ENCODE data around the gene PTPRD.
"Not testable (repeated sequence)": the region's sequence is repeated elsewhere in the genome, so short reads cannot be mapped to it uniquely, and the experiment has no call there.

Gene PTPRD

DNA sequence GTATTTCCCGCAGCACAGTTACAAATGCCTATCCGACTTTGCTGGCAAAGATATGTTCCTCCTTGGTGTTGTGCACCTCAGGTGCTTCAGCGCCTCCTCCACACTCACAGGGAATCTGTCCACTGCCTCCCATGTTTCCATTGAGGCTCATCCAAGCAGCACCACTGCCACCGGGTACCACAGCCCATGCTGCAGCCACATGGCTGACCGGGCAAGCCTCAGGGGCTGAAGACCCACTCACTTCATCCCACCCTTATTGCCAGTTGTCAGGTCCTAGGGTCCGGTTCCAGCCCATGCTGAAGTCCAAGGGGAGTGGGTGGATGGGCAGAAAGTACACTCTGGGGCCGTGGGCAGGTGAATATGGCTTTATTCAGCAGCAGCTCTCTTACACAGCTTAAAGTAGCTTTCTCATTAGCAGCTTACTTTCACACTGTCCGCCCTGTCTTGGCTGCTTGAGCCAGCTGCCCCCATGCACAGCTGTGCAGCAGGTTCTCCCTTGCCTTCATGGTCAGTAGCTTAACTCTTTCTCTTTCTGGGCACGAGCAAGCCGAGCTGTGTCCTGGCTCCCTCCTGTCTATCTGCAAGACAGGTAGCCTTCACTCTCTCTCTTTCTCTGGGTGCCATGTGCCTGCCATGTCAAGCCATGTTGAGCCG is 1052.3 kb downstream of the PTPRD start:
- DNase-seq, result no peak

DNA sequence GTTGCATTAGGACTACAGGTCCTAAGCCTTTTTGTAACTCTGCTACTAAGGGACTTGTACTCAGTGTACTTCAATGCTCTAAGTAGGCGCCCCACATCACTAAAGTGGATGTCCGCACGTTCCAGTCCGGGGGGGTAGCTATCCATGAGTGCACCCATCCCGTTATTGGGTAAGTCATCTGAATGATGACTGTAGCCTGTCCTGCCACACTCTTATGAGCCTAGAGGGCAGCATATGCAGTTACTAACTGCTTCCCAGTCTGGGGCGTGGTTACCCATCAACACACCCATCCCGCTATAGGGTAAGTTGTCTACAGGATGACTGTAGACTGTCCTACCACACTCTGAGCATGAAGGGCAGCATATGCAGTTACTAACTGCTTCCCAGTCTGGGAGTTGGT is 1053.9 kb downstream of the PTPRD start:
- no peak for DNase-seq

DNA sequence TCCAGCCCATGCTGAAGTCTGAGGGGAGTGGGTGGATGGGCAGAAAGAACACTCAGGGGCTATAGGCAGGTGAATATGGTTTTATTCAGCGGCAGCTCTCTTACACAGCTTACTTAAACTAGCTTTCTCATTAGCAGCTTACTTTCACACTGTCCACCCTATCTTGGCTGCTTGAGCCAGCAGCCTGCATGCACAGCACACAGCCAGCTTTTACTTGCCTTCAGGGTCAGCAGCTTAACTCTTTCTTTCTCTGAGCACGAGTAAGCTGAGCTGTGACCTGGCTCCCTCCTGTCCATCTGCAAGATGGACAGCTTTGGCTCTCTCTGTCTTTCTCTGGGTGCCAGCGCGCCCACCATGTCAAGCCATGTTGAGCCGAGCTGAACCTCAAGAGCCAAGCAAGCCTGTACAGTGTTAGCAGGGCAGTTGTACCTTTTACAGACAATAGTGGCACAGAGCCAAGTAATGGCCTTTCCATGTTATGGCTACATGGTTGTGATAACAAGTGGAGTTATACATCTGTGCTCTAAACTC is 1054.9 kb downstream of the PTPRD start:
- no peak for DNase-seq

DNA sequence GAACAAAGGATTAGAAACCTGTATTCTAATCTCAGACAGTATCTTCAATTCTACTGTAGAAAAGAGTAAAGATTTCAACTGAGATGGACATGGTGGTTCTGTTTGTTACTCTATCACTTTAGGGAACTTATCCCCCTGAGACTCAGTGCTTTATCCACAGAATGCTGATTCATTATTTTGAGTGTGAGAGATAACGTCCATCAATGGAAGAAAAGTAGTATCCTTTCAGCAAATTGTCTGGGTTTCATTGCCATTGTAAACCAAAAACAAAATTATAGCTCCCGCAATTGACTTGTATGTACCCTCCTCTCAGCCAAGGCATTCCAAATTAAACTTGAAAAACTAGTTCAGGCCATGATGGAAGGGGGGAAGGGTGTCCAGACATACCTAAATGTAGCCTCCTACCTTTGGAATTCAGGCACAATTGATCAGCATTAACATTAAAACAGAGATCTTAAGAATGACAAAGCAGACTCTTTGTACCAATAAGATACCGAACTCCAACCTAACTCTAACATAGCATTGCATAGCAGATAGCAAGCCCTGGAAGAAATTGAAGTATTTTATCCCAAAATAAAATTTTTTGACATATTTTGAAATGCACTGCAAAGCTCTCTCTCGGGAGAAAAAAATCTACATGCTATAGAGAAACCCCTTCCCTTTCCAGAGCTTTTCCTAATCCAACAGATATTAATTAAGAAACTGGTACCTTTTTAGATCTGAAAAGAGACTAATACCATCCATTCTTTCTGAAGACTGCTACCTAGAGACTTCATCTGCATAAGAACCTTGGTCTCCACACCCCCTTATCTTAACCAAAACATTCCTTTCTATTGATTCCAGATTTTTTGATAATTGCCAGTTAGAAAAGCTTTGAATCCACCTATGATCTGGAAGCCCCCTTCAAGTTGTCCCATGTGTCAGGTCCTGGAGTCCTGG is 1055.7 kb downstream of the PTPRD start:
- no peak for DNase-seq

DNA sequence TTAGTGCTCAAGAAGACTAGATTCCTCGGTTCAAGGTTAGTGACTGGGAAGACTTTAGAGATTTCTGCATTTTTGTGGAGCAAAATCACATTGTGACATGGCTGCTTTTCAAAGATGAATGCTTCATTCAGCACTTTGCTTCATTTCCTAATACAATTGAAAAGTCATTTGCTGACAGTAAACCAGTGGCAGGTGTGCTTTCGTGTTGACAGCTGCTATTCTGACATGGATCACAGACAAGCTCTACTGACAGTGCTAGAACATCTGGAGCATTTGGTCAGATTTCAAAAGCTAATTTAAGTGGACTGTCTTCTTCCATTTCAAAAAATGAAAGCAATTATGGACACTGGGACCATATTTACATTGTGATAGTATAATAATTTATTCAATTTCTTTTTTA is 1060.1 kb downstream of the PTPRD start:
- no peak for DNase-seq

DNA sequence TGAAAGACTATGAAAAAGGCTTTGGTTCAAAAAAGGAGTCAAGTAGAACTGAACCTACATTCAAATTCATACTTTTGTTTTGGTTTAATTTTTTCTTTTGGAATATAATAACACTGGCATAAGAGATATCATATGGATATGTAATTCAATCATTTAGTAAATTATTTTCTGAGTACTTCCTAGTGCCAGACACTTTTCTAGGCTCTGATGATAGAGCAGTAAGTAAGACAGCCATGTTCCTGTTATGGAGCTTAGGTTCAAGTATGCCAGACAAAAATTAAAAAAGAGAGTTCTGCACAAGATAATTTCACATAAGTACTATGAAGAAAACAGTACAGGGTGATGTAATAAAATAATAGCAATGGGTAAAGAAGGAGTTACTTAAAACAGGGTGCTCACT is 1074.0 kb downstream of the PTPRD start:
- no peak for DNase-seq

DNA sequence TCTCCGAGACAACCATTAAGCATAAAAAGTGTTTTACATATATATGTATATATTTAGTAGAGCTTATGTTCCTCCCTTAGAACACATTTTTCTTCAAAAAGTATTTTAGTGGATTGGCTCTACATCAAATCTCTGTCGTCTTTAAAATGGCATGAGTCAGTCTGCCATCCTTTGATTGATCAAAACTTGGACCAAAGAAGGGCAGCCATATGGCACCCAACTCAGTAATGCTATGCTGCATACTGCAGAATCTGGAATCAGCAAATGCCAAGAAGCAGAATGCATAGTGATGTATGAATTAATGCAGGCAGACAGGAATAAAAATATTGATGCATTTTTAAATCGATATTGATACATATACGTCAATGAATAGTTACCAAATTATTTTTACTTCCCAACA is 1074.4 kb downstream of the PTPRD start:
- no peak for DNase-seq

DNA sequence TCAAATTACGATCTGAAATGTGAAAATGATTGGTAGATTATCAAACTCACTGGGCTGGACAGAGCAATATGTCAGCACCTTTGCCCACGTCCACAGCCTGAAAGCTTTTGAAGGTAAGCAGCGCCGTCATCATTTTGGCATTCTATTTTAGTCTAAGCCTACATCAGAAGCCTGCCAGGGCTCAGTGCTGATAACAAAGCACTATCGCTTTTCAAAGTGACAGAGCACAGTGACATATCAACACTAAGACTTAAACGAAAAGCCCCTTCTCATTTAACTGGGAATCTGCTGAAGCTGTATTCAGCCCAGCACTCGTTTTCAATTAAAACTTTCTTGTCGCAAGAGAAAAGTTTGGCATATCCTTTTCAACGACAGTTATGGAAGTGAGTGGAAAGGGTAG is 1076.3 kb downstream of the PTPRD start:
- no peak for DNase-seq

DNA sequence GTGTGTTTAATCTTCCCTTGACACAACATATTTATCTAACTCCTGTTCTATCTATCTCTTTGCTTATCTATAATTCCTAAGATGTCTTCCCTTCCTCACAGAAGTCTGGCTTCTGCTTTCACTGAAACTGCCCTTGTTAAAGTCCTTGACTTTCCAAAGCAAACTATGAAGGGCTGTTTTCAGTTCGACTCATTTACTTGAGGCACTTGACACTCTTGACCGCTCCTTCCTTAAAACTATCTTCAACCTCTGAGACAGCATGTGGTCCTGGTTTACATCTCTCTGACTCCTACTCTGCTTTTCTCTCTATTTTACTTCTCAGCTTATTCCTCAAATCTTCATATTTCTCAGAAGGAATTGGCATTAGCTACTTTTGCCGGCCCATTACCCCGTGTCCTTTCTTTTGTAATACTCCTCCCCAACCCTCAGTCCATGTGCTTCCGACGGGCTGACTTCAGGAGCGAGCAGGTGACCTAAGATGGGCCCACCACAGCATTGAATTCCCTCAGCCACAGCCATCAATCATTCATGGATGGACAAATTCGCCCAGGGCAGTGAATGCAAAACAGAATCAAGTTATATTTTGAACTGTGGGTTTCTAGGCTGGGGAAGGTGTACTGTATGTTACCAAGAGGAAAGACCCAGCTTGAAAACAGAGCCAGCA is 1089.2 kb downstream of the PTPRD start:
- no peak for DNase-seq

DNA sequence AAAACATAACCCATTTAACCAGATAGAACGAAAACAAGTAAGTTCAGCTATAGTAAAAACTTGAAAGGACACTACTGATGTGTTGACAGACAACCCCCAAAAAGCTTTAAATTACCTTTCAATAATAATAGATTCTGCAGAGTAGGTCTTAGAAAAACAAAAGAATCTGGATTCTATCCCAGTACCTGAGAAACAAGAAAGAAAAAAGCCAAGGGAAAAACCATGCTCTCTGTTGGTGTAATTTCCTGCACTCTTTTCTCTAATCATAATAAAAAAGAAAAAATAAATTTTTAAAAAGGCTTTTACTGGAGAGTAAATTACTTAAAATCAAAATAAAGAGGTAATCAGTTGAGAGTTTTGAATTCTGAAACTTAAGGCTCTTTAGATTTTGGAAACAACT is 1090.4 kb downstream of the PTPRD start:
- DNase-seq, result no peak

DNA sequence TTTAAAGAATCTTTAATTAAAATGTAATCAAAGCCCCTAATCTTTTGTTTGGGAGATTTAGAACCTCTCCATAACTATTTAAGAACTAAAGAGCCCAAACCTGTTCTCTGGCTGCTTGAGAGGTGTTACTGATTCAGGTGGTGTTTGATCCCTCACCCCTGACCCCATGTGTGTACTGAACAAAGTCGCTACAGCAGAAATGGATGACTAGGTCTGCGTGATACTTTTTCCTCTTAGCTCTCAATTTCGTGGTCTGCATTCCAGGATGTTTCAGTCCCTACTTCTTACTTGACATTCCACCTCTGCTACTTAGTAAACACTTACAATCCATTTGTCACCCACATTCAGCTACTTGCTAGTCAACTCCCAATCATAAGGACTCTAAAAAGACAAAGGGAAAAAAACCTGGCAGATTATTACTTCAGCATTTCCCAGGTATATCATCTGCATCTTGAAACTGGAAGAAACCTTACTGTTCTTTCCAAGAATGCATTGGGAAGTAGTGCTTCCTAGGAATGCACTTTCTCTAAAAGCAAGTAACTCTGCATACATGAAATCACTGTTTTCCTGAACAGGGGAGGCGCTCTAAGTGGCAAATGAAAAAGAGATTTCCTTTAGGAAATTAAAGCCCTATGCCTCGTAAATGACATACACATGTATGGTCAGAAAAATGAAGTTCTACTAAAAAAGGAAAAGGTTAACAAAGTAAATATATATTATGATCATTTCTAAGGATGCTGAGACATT is 1091.6 kb downstream of the PTPRD start:
- no peak for DNase-seq

DNA sequence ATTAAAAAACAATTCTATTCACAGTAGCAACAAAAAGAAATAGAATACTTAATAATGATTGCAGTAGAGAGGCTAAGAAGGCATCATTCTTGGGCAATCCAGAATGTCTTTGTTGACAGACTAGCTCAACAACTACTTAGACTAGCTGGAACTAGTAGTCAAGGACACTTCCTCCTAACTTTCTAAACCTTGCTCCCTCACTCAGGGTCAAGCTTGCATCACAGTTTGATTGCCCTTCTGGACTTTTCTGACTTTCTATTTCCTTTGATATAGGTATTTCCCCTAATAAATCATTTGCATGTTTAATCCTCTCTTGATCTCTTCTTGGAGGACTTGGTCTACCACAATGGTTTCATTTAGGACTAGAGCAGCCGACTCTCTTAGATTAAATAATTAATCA is 1107.9 kb downstream of the PTPRD start:
- no peak for DNase-seq

DNA sequence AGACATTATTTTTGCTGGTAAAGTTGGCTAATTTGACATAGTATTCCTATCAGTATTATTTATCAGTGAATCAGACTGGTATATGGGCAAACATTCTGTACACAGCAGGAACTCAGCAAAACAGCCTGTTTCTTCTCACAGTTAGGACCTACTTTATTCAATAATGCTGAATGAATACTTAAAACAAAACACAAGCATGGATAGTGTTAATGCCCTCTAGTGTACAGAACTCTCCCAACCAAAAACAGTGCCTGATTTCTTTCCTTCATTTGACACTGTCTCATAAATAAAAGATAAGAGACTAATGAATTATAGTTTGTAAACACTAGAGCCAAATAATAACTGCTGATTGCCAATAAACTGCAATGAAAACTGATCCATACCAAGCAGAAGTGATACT is 1113.3 kb downstream of the PTPRD start:
- no peak for DNase-seq

DNA sequence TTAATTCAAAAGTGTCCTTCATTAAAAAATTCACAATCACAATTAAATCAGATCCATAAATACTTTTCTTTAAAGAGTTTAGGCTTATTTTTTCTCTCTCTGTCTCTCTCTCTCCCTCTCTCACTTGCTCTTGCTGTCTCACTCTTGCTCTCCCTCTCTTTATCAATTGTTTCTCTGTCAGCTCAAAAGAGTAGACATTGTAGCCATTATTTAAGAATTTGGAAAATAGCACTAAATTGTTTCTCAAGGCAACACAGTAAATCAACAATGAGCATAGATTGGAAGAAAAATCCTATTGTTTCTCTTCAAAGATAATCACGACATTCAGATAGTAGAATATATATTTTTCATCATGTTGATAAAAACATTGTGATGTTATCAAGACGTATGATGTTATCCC is 1114.0 kb downstream of the PTPRD start:
- no peak for DNase-seq

DNA sequence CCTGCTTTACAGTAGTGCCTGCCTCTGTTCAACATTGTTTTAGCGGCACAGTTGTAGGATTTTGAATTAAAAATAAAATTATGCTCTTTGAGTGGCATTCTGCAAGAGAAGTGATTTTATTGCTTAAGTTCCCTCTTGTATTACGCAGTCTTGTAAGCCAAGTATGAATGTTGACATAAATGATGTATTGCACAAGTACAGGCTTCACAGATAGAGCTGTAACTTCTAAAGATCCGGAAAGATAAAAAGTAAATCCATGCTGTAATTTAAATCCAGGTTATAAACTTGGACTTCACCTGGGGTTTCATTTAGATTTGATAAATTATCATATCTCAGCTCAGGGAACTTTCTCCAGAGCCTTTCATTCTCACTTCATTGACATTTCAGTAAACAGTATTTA is 1114.7 kb downstream of the PTPRD start:
- DNase-seq, result no peak

DNA sequence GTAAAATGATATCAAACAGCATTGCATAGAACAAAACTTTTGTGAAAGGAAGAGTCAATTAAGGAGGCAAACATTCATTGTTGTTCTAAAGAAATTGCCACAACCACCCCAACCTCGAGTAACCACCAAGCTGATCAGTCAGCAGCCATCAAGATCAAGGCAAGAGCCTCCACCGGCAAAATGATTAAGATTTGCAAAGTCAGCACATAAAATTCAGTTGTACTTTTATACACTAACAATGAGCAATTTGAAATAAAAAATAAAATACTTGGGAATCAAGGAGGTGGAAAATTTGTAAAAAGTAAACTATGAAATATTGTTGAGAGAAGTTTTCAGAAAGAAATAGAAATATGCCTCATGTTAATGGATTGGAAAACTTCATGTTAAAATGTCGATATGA is 1118.5 kb downstream of the PTPRD start:
- no peak for DNase-seq

DNA sequence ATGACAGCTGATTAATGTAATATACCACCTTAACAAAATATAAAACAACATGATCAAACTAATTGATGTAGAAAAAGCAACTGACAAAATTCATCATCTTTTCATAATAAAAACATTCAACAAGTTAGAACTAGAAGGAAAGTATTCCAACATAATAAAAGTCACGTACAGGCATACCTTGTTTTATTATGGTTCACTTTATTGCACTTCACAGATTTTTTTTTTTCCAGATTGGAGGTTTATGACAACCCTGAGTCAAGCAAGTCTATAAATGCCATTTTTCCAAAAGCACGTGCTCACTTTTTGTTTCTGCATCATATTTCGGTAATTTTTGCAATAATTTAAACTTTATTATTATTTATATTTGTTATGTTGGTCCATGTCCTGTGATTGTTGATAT is 1120.3 kb downstream of the PTPRD start:
- no peak for DNase-seq

DNA sequence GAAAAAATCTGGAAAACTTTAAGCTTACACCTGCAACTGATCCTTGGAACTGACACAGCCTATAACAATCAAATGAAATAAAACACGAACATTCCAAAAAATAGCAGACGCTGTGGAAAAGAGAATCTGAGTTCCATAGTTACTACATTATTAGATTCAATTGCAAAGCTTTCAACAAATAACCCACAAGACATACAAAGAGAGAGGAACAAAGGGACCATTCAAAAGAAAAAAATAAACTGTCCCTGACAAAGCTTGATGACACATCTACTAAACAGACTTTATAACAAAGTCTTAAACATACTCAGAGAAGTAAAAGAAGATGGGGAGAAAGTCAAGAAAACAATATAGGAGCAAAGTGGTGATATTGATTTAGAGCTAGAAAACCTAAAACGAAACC is 1123.6 kb downstream of the PTPRD start:
- no peak for DNase-seq

DNA sequence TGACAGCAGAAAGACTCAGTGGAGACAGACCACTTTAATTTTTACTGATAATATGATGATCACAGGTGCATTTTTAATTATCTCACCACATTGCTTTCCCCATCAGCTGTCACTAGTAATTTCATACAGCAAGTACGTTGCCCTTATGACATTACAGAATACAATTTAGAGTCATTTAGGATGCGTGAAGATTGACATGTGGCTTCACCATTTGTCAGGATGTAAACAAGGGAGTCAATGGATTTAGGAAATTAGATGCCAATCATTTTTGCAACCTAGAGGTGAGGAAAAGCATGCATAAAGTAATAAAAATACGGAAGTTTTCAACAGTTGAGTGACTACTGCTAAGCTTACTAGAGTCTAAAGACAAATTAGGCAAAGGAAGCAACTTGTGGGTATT is 1129.6 kb downstream of the PTPRD start:
- no peak for DNase-seq

DNA sequence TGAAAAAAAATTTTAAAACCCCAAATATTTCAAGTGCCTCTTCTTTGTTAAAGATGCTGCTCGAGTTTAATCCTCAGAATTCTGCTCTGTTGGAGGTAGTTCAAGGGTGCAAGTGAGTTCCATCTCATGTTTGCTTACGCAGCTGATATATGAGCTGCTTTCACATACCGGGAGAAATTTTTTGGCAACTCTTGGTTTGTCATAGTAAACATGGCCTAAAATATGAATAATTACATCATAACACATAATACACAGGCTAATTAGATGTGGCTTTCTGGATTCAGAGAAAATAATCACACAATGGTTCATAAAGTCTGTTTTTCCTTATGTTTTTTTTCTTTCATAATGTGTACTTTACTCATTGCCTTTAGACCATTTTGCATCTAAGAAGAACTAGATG is 1134.1 kb downstream of the PTPRD start:
- DNase-seq, result no peak

DNA sequence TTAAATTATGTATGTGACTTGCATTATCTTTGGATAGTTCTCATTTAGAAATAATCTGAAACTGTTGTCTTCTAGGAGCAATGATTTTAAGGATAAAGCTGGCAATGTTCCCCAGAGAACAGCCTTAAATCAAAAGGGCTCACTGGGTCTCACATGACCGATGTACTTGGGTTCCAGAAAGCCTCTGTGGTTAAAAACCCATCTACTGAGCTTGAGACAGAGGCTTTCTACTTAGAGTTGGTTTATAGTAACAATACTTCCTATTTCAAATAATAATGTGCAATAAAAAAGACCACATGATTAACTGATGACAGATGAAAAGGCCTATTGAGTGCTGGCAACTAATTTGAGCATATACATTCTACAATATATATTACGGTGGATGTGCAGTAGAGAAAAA is 1143.5 kb downstream of the PTPRD start:
- no peak for DNase-seq

DNA sequence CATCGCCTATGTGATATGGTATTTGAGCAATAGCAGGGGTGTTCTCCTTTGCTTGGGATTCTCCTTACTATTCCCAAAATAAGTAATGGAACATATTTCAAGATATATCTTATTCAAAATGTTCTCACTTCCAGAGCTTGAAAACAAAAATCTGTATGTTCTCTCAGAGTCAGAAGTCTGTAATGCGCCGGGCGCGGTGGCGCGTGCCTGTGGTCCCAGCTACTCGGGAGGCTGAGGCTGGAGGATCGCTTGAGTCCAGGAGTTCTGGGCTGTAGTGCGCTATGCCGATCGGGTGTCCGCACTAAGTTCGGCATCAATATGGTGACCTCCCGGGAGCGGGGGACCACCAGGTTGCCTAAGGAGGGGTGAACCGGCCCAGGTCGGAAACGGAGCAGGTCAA is 1170.9 kb downstream of the PTPRD start:
- DNase-seq, result not testable (repeated sequence)

DNA sequence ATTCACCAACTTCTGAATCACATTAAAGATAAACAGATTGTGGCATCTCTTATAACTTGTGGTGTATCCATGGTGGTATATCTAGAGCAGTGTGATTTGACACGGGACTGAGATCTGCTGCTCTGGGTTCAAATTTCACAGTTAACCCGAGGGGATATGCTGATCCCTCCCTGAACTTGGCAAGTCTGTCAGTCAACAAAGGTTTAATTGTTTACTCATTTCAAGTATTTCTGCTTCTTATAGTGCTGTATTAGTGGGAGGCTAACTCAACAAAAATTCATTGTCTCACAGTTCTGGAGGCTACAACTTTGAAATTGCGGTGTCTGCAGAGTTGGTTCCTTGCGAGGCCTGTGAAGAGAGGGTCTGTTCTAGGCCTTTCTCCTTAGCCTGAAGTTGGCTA is 1175.2 kb downstream of the PTPRD start:
- DNase-seq, result no peak
